Activated CD8-positive, alpha-beta memory T cell treated with anti-CD3 and anti-CD28 coated beads, Interleukin-2, amount 10 ng/mL, durations not matched to agents 7 days and 5 days (primary cell): ENCODE measurements around the gene ABO. TPM values are rescaled to one million over a fixed set of nuclear protein-coding genes. Genes with fewer than 3 reads are reported as not detected.
"Not testable (repeated sequence)": the region's sequence is repeated elsewhere in the genome, so short reads cannot be mapped to it uniquely, and the experiment has no call there.

Experiments used
- ATAC-seq: fragments of 150-1000 bp; cut with Tn5 transposase; one replicate; pipeline ENCODE4 v1.10.0; 2021; ENCODE audit warnings: moderate library complexity
- CTCF ChIA-PET: fragments of 350-600 bp; sonication (Branson Sonifier 250); formaldehyde crosslinking; loops from one replicate; lab custom pipeline; 2021; ENCODE audit warnings: antibody characterized with exemption; lab: Charles Lee
- DNase-seq: peaks from one replicate; pipeline ENCODE4 v3.0.0-alpha.2; 2020
- H3K27ac Mint-ChIP-seq: one replicate; pipeline ENCODE4 v1.8.0; 2021; ENCODE audit warnings: mild to moderate bottlenecking, mixed read lengths
- H3K27me3 Mint-ChIP-seq: one replicate; pipeline ENCODE4 v1.8.0; 2021; ENCODE audit warnings: mixed read lengths
- H3K36me3 Mint-ChIP-seq: one replicate; pipeline ENCODE4 v1.8.0; 2021; ENCODE audit warnings: mild to moderate bottlenecking, mixed read lengths
- H3K4me1 Mint-ChIP-seq: one replicate; pipeline ENCODE4 v1.8.0; 2021; ENCODE audit warnings: mixed read lengths
- H3K4me3 Mint-ChIP-seq: one replicate; pipeline ENCODE4 v1.8.0; 2021; ENCODE audit warnings: mild to moderate bottlenecking, moderate library complexity, mixed read lengths
- H3K9me3 Mint-ChIP-seq: one replicate; pipeline ENCODE4 v1.8.0; 2022; ENCODE audit warnings: low read depth, mixed read lengths
- total RNA-seq, 2 experiments: library from RNA; stranded (reverse); gene quantifications; one replicate each; pipeline ENCODE4 v1.2.3, GENCODE V29; 2021

ABO gene
- total RNA-seq, 2 experiments from 2014 or later, result not detected

DNA sequence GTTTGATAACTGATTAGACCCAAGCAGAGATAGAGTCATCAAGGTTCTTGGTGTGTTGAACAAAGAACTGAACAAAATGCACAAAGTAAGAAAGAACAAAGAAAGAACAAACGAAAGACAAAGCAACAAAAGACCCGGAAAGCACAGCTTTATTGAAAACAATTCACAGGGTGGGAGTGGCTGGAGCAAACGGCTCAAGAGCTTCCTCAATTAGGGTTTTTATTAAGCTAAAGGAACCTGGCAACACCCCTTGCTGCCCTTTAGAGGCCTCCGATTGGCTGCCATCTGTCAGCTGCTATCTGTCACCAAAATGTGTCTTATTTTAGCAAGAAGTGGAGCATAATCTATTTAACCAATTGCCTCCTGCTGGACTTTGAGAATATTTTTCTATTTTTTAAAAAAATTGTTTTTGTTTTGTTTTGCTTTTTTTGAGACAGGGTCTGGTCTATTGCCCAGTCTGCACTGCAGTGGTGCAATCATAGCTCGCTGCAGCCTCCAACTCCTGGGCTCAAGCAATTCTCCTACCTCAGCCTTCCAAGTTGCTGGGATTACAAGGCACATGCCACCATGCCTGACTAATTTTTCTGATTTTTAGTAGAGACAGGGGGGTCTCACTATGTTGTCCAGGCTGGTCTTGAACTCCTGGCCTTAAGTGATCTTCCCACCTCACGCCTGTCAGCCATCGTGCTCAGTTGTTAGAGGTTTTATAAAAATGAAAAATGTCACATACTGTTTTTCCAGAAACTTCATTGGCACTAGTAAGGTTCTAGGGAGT lies 7.7 kb upstream of the ABO start:
- Mint-ChIP-seq H3K27me3 (peaks cover 11% of the 10 kb centered on the region), H3K9me3 (no peaks in the 10 kb centered on the region), H3K36me3 (no peaks in the 10 kb centered on the region), H3K4me1 (no peaks in the 10 kb centered on the region), H3K4me3 (no peak overlapping the region), H3K27ac (no peak overlapping the region)
- CTCF ChIA-PET, result no interaction called here
- ATAC-seq (no peak), DNase-seq (no peak)

DNA sequence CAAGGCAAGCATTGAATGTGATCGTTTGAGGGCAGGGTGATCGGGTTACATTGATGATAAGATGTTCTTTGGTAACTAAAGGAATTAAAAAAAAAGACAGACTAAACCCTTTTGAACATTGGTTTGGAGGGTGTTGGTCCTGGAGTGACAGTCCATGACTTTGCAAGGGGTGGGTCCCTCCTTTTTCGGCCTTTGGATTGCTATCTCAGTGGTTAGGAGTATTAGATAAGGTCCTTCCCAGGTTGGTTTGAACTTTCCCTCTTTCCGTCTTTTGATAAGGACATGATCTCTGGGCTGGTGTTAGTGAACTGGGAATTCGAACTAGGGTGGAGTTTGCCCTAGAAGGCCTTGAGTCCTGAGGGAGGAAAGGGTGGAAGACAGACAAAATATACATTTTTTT lies 5.4 kb upstream of the ABO start:
- Mint-ChIP-seq H3K4me3 (no peak overlapping the region), H3K36me3 (no peaks in the 10 kb centered on the region), H3K4me1 (no peaks in the 10 kb centered on the region), H3K27me3 (peaks cover 28% of the 10 kb centered on the region), H3K9me3 (no peaks in the 10 kb centered on the region), H3K27ac (no peak overlapping the region)
- CTCF ChIA-PET, result no interaction called here
- no peak for DNase-seq
- ATAC-seq, result no peak

DNA sequence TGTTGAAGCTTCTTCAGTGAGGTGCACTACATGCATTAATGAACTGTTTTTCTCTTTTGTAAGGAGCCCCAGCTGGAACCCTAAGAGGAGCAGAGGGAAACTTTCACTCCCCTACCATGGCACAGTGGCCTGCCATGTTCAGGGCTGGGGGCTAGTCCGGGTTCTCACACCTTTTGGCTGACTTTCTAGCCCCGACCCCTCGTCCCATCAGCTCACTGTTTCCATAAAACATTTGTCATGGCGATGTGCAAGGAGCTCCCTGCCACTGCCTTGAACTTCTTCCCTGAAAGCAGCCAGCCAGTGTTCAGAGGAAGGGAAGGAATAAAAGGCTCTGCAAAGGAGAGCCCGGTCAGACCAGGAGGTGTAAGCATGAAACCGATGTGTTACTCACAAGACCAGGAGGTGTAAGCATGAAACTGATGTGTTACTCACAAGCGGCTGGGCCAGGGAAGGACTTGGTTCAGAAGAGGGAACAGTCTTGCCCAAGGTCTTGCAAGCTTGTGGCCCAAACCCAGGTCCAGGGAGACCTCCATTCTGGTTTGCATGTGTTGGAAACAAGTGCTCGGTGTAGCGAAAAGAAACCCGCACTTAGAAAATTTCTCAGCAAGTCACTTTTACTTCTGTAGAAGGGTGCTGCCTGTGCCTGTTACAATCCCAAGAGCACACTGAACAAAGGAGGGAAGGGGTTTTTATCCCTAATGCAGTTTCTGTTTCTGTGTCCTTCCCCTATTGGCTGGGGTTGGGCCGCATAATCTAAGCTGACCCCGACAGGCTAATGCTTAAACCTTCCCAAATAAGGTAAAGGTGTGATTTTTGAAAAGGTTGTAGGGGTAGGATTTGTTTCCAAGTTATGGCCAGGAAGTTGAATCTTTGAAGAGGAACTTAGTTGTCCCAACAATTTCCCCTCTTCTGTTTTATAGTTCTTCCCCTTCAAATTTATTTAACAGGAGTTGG lies 3.4 kb upstream of the ABO start:
- ATAC-seq (no peak), DNase-seq (no peak)
- H3K4me1 Mint-ChIP-seq, result no peaks in the 10 kb centered on the region
- no peak overlapping the region for H3K27ac Mint-ChIP-seq
- CTCF ChIA-PET, result interaction anchor here (1.0 kb wide), 1 partner anchor 40 kb away, joined by 3 read pairs; no protein-coding TSS in a partner anchor
- no peaks in the 10 kb centered on the region for H3K9me3 Mint-ChIP-seq
- H3K27me3 Mint-ChIP-seq, result peaks cover 38% of the 10 kb centered on the region
- H3K4me3 Mint-ChIP-seq, result no peak overlapping the region
- no peaks in the 10 kb centered on the region for H3K36me3 Mint-ChIP-seq

DNA sequence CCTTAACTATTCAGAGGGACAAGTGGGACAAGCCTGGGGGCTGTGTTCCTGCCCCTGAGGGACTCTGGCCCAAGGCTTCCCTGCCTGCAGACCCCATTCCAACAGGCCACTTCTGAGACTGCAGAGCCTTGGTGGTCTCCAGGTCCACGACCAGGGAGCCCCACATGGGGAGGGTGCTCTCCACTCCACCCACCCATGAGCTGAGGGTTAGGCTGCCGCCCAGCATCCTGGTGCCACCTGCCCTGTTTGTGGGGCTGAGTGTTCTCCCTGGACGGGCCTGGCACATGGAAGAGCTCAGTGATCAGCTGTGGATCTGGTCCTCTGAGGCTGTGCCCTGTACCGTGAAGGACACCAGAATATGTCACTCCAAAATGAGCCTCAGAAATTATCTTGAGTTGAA lies 2.5 kb upstream of the ABO start:
- no peak for ATAC-seq
- no peak overlapping the region for H3K4me3 Mint-ChIP-seq
- no peaks in the 10 kb centered on the region for H3K36me3 Mint-ChIP-seq
- H3K4me1 Mint-ChIP-seq, result no peaks in the 10 kb centered on the region
- no peak for DNase-seq
- H3K9me3 Mint-ChIP-seq, result no peaks in the 10 kb centered on the region
- peaks cover 45% of the 10 kb centered on the region for H3K27me3 Mint-ChIP-seq
- CTCF ChIA-PET, result no interaction called here
- H3K27ac Mint-ChIP-seq, result no peak overlapping the region

- no peak overlapping the region for H3K4me3 Mint-ChIP-seq
- no peak for ATAC-seq
- H3K27ac Mint-ChIP-seq, result no peak overlapping the region
- H3K36me3 Mint-ChIP-seq, result no peaks in the 10 kb centered on the region
- H3K27me3 Mint-ChIP-seq, result peaks cover 48% of the 10 kb centered on the region
- H3K9me3 Mint-ChIP-seq, result no peaks in the 10 kb centered on the region
- CTCF ChIA-PET, result no interaction called here
- no peaks in the 10 kb centered on the region for H3K4me1 Mint-ChIP-seq
- no peak for DNase-seq
Observed at GRCh38 chr9:133276923-133277322, 1.9 kb upstream of the ABO start.

DNA sequence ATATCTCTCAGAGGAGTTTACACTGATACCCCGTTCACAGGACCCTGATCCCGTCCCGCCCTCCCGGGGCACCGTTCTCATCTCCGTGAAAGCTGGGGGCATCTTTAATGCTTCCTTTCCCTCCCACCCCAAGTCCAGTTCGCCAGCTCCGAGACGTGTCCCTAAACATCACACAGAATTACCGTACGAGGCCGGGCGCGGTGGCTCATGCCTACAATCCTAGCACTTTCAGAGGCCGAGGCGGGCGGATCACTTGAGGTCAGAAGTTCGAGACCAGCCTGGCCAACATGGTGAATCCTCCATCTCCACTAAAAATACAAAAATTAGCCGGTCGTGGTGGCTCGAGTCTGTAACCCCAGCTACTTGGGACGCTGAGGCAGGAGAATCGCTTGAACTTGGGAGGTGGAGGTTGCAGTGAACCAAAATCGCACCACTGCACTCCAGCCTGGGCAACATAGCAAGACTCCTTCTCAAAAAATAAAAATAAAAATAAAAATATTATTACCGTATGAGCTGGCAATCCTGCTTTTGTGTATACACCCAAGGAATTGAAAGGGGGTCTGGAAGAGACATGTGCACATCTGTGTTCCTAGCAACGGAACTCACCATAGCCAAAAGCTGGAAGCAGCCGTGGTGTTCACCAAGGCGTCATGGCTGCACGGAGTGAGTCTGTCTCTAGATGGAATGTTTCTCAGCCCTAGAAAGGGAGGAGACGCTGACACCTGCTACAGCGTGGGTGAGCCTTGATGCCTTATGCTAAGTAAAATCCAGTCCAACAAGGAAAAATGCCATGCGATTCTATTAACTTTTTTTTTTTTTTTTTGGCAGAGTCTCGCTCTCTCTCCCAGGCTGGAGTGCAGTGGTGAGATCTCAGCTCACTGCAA lies 1.2 kb upstream of the ABO start:
- H3K9me3 Mint-ChIP-seq, result no peaks in the 10 kb centered on the region
- ATAC-seq, result no peak
- H3K4me3 Mint-ChIP-seq, result no peak overlapping the region
- CTCF ChIA-PET, result no interaction called here
- no peaks in the 10 kb centered on the region for H3K4me1 Mint-ChIP-seq
- H3K36me3 Mint-ChIP-seq, result no peaks in the 10 kb centered on the region
- no peak for DNase-seq
- peaks cover 55% of the 10 kb centered on the region for H3K27me3 Mint-ChIP-seq
- H3K27ac Mint-ChIP-seq, result no peak overlapping the region

DNA sequence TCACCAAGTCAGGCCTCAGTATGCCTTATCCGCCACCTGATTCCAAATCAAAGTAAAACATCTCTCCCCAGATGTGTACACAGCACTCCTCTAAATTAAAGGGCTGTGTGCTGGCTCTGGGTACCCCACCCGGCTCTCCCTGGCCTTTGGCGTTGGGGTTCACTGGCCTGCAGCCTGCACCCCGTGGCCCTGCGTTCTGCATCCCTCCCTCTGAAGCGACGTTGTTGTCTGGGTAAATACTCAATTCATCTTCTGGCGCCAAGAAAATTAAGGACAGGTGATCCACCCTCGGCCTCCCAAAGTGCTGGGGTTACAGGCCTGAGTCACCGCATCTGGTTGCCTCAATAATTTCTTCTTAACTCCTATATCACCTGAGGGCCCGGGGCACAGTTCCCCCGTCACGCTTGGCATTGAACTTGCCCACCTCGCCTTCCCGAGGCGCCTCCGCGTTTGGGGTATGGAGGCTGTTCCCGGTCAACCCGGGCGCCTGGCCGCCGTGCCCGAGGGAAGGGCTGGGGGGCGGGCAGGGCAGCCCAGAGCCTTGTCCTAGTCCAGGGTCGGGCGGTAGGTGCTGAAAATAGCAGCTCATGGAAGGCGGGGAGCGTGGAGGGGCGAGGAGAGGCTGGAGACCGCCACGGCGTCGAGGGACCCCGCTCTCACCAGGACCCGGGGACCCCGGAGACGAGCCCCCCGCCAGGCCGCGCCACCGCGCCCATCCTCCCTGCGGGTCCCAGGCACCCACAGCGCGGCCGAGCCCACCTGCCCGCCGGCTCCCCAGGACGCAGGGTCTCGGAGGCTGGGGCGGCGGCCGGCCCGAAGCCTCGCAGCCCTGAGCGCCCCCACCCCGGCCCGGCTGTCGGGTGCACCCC lies 531 bp downstream of the ABO start:
- Mint-ChIP-seq H3K27ac (no peak overlapping the region), H3K4me1 (no peaks in the 10 kb centered on the region), H3K9me3 (no peaks in the 10 kb centered on the region), H3K27me3 (peaks cover 67% of the 10 kb centered on the region), H3K36me3 (no peaks in the 10 kb centered on the region), H3K4me3 (no peak overlapping the region)
- DNase-seq (peak; percentile 25), ATAC-seq (no peak)
- CTCF ChIA-PET, result no interaction called here

DNA sequence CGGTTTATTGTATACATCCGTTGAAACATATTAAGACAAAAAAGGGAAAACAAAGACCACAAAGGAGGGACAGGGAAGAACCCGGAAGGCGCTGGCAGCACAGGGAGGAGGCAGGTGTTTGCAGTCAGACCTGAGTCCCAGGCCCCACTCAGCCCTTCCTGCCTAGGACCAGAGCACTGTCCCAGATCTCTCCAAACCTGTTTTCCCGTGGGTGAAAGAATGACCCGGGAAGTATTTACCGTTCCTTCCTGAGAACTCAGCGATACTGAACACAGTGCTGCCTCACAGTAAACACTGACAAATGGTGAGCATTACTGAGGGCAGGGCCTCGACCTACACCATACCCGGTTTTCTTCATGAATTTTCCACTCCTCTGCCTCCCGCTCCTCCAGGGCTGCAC lies 1.2 kb downstream of the ABO start:
- H3K36me3 Mint-ChIP-seq, result no peaks in the 10 kb centered on the region
- H3K27ac Mint-ChIP-seq, result no peak overlapping the region
- CTCF ChIA-PET, result no interaction called here
- H3K9me3 Mint-ChIP-seq, result no peaks in the 10 kb centered on the region
- ATAC-seq (no peak), DNase-seq (peak; percentile 19)
- no peak overlapping the region for H3K4me3 Mint-ChIP-seq
- peaks cover 70% of the 10 kb centered on the region for H3K27me3 Mint-ChIP-seq
- H3K4me1 Mint-ChIP-seq, result no peaks in the 10 kb centered on the region

DNA sequence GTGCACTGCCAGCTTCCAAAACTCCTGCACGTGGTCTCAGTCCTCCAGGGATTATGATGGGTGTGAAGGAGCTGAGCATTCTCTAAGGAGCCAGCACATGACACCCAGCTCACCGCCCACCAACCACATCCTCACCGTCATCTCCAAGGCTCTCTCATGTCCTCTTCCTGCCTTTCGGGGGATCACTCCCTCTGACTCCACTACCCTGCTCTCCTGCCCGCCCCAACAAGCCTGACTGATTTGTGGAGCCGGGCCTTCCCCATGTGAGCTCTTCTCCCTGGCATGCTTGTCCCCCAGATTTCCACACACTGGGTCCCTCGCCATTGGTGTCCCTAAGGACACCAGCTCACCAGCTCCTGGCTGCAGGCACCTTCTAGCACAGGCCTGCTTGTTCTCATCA lies 1.9 kb downstream of the ABO start:
- no peaks in the 10 kb centered on the region for H3K9me3 Mint-ChIP-seq
- no peaks in the 10 kb centered on the region for H3K4me1 Mint-ChIP-seq
- H3K27me3 Mint-ChIP-seq, result peaks cover 74% of the 10 kb centered on the region
- ATAC-seq, result no peak
- DNase-seq, result peak; percentile 38
- H3K27ac Mint-ChIP-seq, result no peak overlapping the region
- CTCF ChIA-PET, result no interaction called here
- no peak overlapping the region for H3K4me3 Mint-ChIP-seq
- no peaks in the 10 kb centered on the region for H3K36me3 Mint-ChIP-seq

DNA sequence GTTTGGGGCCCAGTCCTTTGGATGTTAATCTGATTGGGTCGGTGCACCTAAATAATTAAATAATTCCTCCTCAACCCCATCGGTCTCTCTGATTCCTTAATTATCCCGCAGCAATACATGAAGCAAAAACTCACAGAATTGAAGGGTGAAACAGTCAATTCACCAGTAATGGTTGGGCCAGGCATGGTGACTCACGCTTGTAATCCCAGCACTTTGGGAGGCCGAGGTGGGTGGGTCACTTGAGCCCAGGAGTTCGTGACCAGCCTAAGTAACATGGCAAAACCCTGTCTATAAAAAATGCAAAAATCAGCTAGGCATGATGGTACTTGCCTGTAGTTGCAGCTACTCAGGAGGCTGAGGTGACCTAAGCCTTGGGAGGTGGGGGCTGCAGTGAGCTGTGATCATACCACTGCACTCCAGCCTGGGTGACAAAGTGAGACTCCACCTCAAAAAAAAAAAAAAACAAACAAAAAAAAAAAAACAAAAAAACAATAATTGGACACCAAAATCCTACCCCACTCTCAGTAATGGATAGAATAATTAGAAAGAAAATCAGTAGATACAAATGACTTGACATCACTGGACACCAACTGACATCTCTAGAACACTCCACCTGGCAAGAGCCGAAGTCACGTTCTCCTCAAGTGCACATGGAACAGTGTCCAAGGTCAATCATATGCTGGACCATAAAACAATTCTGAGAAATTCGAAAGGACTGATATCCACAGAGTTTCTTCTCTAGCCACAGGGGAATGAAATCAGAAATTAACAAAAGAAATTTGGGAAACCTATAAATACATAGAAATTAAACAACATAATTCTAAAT lies 5.3 kb downstream of the ABO start:
- no peak overlapping the region for H3K27ac Mint-ChIP-seq
- CTCF ChIA-PET, result interaction anchor here (0.8 to 1.1 kb wide), 4 partner anchors 13 to 91 kb away, joined by 3 read pairs; no protein-coding TSS in a partner anchor
- H3K4me3 Mint-ChIP-seq, result no peak overlapping the region
- DNase-seq (peak; percentile 18), ATAC-seq (no peak)
- H3K27me3 Mint-ChIP-seq, result peaks cover 65% of the 10 kb centered on the region
- H3K9me3 Mint-ChIP-seq, result no peaks in the 10 kb centered on the region
- no peaks in the 10 kb centered on the region for H3K4me1 Mint-ChIP-seq
- H3K36me3 Mint-ChIP-seq, result no peaks in the 10 kb centered on the region

DNA sequence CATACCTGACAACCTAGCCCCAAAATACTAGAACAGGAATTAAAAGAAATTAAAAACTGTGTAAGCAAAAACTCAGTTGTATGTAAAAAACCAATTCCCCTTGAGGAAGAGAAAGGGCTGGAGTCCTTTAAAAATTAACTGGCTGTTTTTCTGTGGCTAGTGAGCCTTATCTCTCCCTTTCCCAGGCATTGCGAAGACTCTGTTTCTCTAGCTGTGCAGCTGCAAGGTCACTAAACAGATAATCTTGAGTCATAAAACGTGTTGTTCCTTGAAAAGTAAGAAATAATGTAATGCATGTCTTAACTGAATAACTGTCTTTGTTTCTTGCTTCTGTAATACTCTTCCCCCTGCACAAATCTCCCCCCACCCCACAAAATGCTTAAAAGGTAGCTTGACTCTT lies 5.9 kb downstream of the ABO start:
- CTCF ChIA-PET, result interaction anchor here (1.0 to 1.1 kb wide), 2 partner anchors 13 to 30 kb away, joined by 3 read pairs; no protein-coding TSS in a partner anchor
- peaks cover 62% of the 10 kb centered on the region for H3K27me3 Mint-ChIP-seq
- H3K4me3 Mint-ChIP-seq, ATAC-seq, DNase-seq, H3K36me3 Mint-ChIP-seq, H3K4me1 Mint-ChIP-seq, H3K9me3 Mint-ChIP-seq, H3K27ac Mint-ChIP-seq: not testable (repeated sequence)
